Kidney (tissue), 14 donors: ENCODE results near the gene GABRB1. TPM values are rescaled to one million over a fixed set of nuclear protein-coding genes. Genes with fewer than 3 reads are reported as not detected.

Experiments
- DNase-seq, 5 donors: peaks; one replicate each; pipeline ENCODE4 v3.0.0-alpha.2; 2013 to 2020
- FAIRE-seq: peaks from 2 replicates; lab custom pipeline; 2012; peaks lifted over from hg19 to GRCh38; lab: Jason Lieb, UNC
- H3K27ac ChIP-seq, 2 donors: one replicate each; pipeline ENCODE4 v1.7.0; 2013; ENCODE audit warnings: low read depth in 2 of 2, low read length in 2 of 2, inconsistent platforms in 1 of 2
- H3K27me3 ChIP-seq: one replicate; pipeline ENCODE4 v1.7.1; 2013; ENCODE audit warnings: low read length, inconsistent platforms; ENCODE audit not compliant: control insufficient read depth, insufficient read depth
- H3K36me3 ChIP-seq, 3 donors: one replicate each; pipeline versions ENCODE4 v1.7.0 to v1.7.1; 2013; ENCODE audit warnings: low read length in 3 of 3, control low read depth in 1 of 3, inconsistent platforms in 1 of 3; ENCODE audit not compliant: insufficient read depth in 3 of 3, control insufficient read depth in 2 of 3
- H3K4me1 ChIP-seq, 3 donors: one replicate each; pipeline versions ENCODE4 v1.7.0 to v1.7.1; 2013; ENCODE audit warnings: low read length in 3 of 3, inconsistent platforms in 1 of 3, low read depth in 1 of 3; ENCODE audit not compliant: control insufficient read depth in 2 of 3, insufficient read depth in 2 of 3
- H3K4me3 ChIP-seq, 3 donors: one replicate each; pipeline versions ENCODE4 v1.7.0 to v1.8.1; 2013; ENCODE audit warnings: low read length in 3 of 3, control low read depth in 1 of 3, inconsistent platforms in 1 of 3
- H3K9ac ChIP-seq, 3 donors: one replicate each; pipeline versions ENCODE4 v1.7.0 to v1.7.1; 2013; ENCODE audit warnings: low read length in 3 of 3, control low read depth in 1 of 3, inconsistent platforms in 1 of 3
- H3K9me3 ChIP-seq, 3 donors: one replicate each; pipeline versions ENCODE4 v1.7.0 to v1.7.1; 2013; ENCODE audit warnings: low read length in 3 of 3, control low read depth in 1 of 3, inconsistent platforms in 1 of 3; ENCODE audit not compliant: control insufficient read depth in 2 of 3, insufficient read depth in 1 of 3
- intact Hi-C: fragments of 100-400 bp; cut with DNase I; formaldehyde crosslinking; loops from one replicate; pipeline ENCODE4 v1.11.1; 2022
- polyA plus RNA-seq: library from polyadenylated mRNA; stranded (reverse); fragments of 350-450 nt; fragmentation: Illumina TruSeq; extraction: RNeasy Lipid Tissue Mini Kit (QIAGEN cat#74804); gene quantifications from one replicate; pipeline ENCODE4 v1.2.3, GENCODE V29; 2014; ENCODE audit warnings: low read depth, low replicate concordance; ENCODE audit not compliant: insufficient read depth
- total RNA-seq: library from RNA; stranded (reverse); fragmentation: NEBNext Ultra II Directional; extraction: Animal tissue kit (Norgen Biotek cat#: 25700); gene quantifications from one replicate; pipeline ENCODE4 v1.2.1, GENCODE V29; 2021
- TF ChIP-seq, protein P1 (sequence below): IDR thresholded peaks from 3 replicates; pipeline ENCODE4 v1.5.1; 2012; ENCODE audit warnings: mild to moderate bottlenecking, moderate library complexity, borderline replicate concordance; ENCODE audit not compliant: insufficient read depth; ENCODE audit errors: extremely low read depth
- donor health status: control.
- donor health status: control.
- donor health status: control.
- donor health status: control.
- donor health status: control.
- donor health status: DM: yes; HTN: yes; CAD: no.
- donor health status: Normal renal cell carcinoma (clear cell type).

The GABRB1 gene
- total and polyA plus RNA-seq, 2 donors from 2014 or later: 0.79 to 0.82 TPM

DNA sequence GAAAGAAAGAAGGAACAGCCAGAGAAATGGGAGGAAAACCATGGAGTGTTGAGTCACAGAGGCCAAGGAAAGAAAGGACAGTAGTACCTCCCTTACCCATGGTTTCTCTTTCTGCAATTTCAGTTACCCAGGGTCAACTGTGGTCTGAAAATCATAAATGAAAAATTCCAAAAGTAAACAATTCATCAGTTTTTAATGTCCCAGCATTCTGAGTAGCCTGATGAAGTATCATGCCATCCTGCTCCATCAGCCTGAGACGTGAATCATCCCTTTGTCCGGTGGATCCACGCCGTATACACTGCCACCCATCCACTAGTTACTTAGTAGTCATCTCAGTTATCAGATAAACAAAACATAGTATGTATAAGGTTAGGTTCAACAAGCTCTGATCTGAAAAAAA lies 318.0 kb downstream of the GABRB1 start:
- DNase-seq: no peak
- no peaks in the 10 kb centered on the region for H3K27me3 ChIP-seq
- H3K36me3 ChIP-seq: no peaks in the 10 kb centered on the region
- H3K9me3 ChIP-seq: no peaks in the 10 kb centered on the region
- no peaks in the 10 kb centered on the region for H3K4me1 ChIP-seq
- no peak overlapping the region for H3K27ac ChIP-seq
- no peak overlapping the region for H3K9ac ChIP-seq
- intact Hi-C loops: no loop called here
- no peak overlapping the region for H3K4me3 ChIP-seq
- no peak for FAIRE-seq
- TF ChIP-seq, protein P1, sequence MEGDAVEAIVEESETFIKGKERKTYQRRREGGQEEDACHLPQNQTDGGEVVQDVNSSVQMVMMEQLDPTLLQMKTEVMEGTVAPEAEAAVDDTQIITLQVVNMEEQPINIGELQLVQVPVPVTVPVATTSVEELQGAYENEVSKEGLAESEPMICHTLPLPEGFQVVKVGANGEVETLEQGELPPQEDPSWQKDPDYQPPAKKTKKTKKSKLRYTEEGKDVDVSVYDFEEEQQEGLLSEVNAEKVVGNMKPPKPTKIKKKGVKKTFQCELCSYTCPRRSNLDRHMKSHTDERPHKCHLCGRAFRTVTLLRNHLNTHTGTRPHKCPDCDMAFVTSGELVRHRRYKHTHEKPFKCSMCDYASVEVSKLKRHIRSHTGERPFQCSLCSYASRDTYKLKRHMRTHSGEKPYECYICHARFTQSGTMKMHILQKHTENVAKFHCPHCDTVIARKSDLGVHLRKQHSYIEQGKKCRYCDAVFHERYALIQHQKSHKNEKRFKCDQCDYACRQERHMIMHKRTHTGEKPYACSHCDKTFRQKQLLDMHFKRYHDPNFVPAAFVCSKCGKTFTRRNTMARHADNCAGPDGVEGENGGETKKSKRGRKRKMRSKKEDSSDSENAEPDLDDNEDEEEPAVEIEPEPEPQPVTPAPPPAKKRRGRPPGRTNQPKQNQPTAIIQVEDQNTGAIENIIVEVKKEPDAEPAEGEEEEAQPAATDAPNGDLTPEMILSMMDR: no peak

DNA sequence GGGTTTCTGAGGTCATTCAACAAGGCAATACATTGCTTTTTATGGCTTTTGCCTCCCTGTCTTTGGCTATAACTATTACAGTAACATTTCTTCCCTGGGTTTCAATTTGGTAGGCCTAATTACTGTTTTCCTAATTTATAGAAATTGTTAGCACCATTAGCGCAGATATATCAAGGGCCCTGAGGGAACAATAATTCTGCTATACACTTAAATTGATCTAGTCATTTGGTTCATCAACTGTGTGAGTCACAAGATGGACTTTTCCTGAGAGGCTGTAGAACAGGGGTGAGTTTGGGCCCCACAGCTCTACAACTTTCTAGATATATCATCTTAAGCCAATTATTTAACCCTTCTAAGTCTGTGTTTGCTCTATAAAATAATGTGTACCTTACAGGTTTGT lies 324.2 kb downstream of the GABRB1 start:
- Histone ChIP-seq H3K27ac (no peak overlapping the region), H3K4me3 (no peak overlapping the region), H3K4me1 (no peaks in the 10 kb centered on the region), H3K9me3 (no peaks in the 10 kb centered on the region), H3K36me3 (no peaks in the 10 kb centered on the region), H3K27me3 (no peaks in the 10 kb centered on the region), H3K9ac (no peak overlapping the region)
- DNase-seq: no peak
- intact Hi-C loops: no loop called here
- no peak for FAIRE-seq
- TF ChIP-seq, protein P1: no peak

DNA sequence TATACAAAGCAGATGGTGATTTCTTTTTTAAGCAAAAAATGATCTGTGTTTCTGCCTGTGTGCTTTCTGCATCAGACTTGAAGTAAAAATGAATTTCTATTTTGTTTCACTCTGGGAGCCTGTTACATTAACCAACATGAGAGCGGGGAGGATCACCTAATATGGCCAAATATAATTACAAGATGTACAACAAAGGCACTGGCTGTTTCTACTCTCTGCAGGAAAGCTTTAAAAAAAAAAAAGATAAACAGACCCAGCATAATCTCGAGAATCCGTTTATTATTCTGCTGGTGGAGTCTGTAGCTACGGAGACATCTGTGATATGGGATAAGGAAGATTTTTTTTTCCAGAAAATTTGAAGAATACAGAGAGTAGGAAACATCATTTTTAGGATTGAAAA lies 328.5 kb downstream of the GABRB1 start:
- Histone ChIP-seq H3K4me3 (no peak overlapping the region), H3K36me3 (no peaks in the 10 kb centered on the region), H3K27ac (no peak overlapping the region), H3K27me3 (no peaks in the 10 kb centered on the region), H3K9ac (no peak overlapping the region), H3K4me1 (no peaks in the 10 kb centered on the region), H3K9me3 (no peaks in the 10 kb centered on the region)
- intact Hi-C loops: no loop called here
- DNase-seq (no peak), FAIRE-seq (no peak)
- TF ChIP-seq, protein P1: no peak

DNA sequence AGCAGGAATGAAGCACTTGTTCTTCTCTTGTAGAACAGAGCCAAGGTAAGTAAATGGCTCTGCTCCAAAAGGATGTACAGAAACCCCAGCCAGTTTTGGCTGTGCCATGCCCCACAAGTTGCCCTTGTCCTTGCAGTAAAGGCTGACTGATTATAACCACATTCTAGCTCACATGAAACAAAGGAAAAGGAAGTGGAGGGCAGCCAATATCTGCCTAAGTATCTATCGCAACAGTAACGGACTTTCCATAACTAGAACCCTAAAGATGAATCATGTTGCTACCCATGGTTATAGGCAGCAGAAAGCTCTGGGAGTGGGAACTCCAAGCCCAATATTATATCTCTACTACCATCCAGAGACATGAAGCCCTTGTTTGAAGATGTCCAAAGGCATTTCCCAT lies 336.4 kb downstream of the GABRB1 start:
- H3K4me1 ChIP-seq: no peaks in the 10 kb centered on the region
- no peak for FAIRE-seq

More for the DNA sequence above, 336.4 kb downstream of the GABRB1 start:
- intact Hi-C loops: no loop called here
- Histone ChIP-seq H3K4me3 (no peak overlapping the region), H3K36me3 (no peaks in the 10 kb centered on the region), H3K9ac (no peak overlapping the region), H3K27ac (no peak overlapping the region), H3K27me3 (no peaks in the 10 kb centered on the region), H3K9me3 (no peaks in the 10 kb centered on the region)
- TF ChIP-seq, protein P1: no peak
- DNase-seq: no peak
